Measurements from ENCODE around the gene USP11. TPM values are rescaled to one million over a fixed set of nuclear protein-coding genes. Genes with fewer than 3 reads are reported as not detected.

The USP11 gene
- total and polyA plus RNA-seq, 2 of the 8 experiments (the other 6 are each of a cell fraction or from before 2014, with no cell fraction given), result 40.9 to 84.0 TPM

GRCh38 chrX:47204970-47205369 lies 27.8 kb upstream of the USP11 start:
- no peaks in the 10 kb centered on the region for H3K9me3 ChIP-seq (ENCODE audit: insufficient read depth in 2 of 2, low read depth in 1 of 2, low read length in 1 of 2)
- no peak overlapping the region for H3K4me3 ChIP-seq (ENCODE audit: extremely low read depth in 1 of 4, insufficient read depth in 2 of 4, low read depth in 3 of 4, low read length in 4 of 4)
- no peak overlapping the region for H2BK15ac ChIP-seq (ENCODE audit: low read length)
- no peaks in the 10 kb centered on the region for H3K27me3 ChIP-seq (replicated peaks in 1 of 4; ENCODE audit: control insufficient read depth in 3 of 4, extremely low read depth in 1 of 4, insufficient read depth in 3 of 4, low read length in 3 of 4)
- WGBS, 2 experiments (ENCODE audit: extremely low coverage in 1 of 2, insufficient coverage in 1 of 2, insufficient read length in 1 of 2, insufficient replicate concordance in 2 of 2, low coverage in 1 of 2, low lambda C conversion rate in 2 of 2, missing lambda C conversion rate in 1 of 2), result 85% methylated on average over 4 of the region's 5 CpGs; no CpG with 5 or more reads in 1 of the 2 experiments
- H3K4me2 ChIP-seq (ENCODE audit: insufficient read depth in 1 of 2, low read depth in 2 of 2, low read length in 2 of 2), result no peak overlapping the region
- H2BK120ac ChIP-seq (replicated peaks; ENCODE audit: low read depth, low read length), result no peak overlapping the region
- no peak overlapping the region for H3K18ac ChIP-seq (ENCODE audit: extremely low read depth, low read length)
- H4K8ac ChIP-seq (ENCODE audit: extremely low read depth, insufficient read depth, low read length), result no peak overlapping the region
- no peak overlapping the region for H3K4ac ChIP-seq (replicated peaks; ENCODE audit: insufficient read length, low read depth, low read length)
- FAIRE-seq (peak; percentile 19), DNase-seq (ENCODE audit: low read depth in 1 of 2, low spot score in 2 of 2) (no peak)
- TF ChIP-seq RAD21 (IDR thresholded peaks at IDR 0.05 in 1 of 2, conservative IDR thresholded peaks at IDR 0.05 in 1 of 2; ENCODE audit: low read depth in 2 of 2, low read length in 2 of 2), result no peak
- TF ChIP-seq CTCF (IDR thresholded peaks at IDR 0.05; ENCODE audit: control extremely low read depth in 1 of 3, insufficient read depth in 1 of 3, low read depth in 1 of 3, low read length in 3 of 3), result peak in 1 of 3 experiments; percentile 2; a peak in 1 of 4 replicates
- POLR2A ChIA-PET (ENCODE audit: partially characterized antibody), result interaction anchor here (1.2 to 6.7 kb wide), 4 partner anchors 10 to 25 kb away, joined by 3 to 63 read pairs (median 4); partner anchors contain the start of gene CDK16
- H2BK5ac ChIP-seq (ENCODE audit: low read depth, low read length), result no peak overlapping the region
- peaks cover 0 to 2% of the 10 kb centered on the region in 2 experiments; a peak in 2 of 4 replicates for H3K79me2 ChIP-seq (ENCODE audit: control insufficient read depth in 1 of 2, insufficient read depth in 2 of 2, low read length in 2 of 2)
- no peak overlapping the region; the same call in 1 of the 2 replicates for H3K27ac ChIP-seq (ENCODE audit: low read depth, low read length)
- H3K23me2 ChIP-seq (ENCODE audit: low read depth, low read length), result no peaks in the 10 kb centered on the region
- no peaks in the 10 kb centered on the region for H3K4me1 ChIP-seq (replicated peaks in 1 of 4; ENCODE audit: control insufficient read depth in 3 of 4, insufficient read depth in 4 of 4, low read length in 3 of 4)
- H2BK20ac ChIP-seq (ENCODE audit: low read length), result no peak overlapping the region
- no peak overlapping the region for H3K14ac ChIP-seq (ENCODE audit: insufficient read length)
- H3K79me1 ChIP-seq (ENCODE audit: low read depth, low read length), result no peaks in the 10 kb centered on the region; the same call in 1 of the 2 replicates
- H2BK12ac ChIP-seq (ENCODE audit: low read depth, low read length), result no peak overlapping the region
- no peak overlapping the region for H3K56ac ChIP-seq (replicated peaks; ENCODE audit: insufficient read length, low read depth, low read length)
- peaks cover 3 to 27% of the 10 kb centered on the region in 2 experiments for H4K20me1 ChIP-seq (replicated peaks in 1 of 2; ENCODE audit: control insufficient read depth in 1 of 2, insufficient read depth in 2 of 2, low read length in 2 of 2)
- CTCF ChIA-PET (ENCODE audit: partially characterized antibody), result no interaction called here
- H3K23ac ChIP-seq (ENCODE audit: insufficient read length), result no peak overlapping the region
- no peak overlapping the region for H2AK5ac ChIP-seq (ENCODE audit: low read depth, low read length)
- H3K9ac ChIP-seq (replicated peaks in 1 of 4; ENCODE audit: extremely low read depth in 1 of 4, low read depth in 3 of 4, low read length in 3 of 4), result no peak overlapping the region
- H4K5ac ChIP-seq (ENCODE audit: insufficient read length, low read depth, low read length), result no peak overlapping the region
- no peak overlapping the region for H2AFZ ChIP-seq (ENCODE audit: low read length)
- H4K91ac ChIP-seq (replicated peaks; ENCODE audit: insufficient read length, low read length), result no peak overlapping the region
- peaks cover 45 to 96% (median 79%) of the 10 kb centered on the region in 4 experiments for H3K36me3 ChIP-seq (ENCODE audit: control insufficient read depth in 2 of 4, insufficient read depth in 4 of 4, low read length in 3 of 4)

Data from H1 (cell line).